ENCODE measurements around the gene MCAT.

Gene MCAT

GRCh38 chr22:43085658-43086606, 57.3 kb downstream of the MCAT start:
- no peak for TF ChIP-seq CTCF (IDR thresholded peaks at IDR 0.05; ENCODE audit: low read depth, low read length)
- no peak for DNase-seq (ENCODE audit: extremely low read depth, low read depth)
